Measurements from ENCODE around the gene GIGYF1. TPM values are rescaled to one million over a fixed set of nuclear protein-coding genes. Genes with fewer than 3 reads are reported as not detected.
A peak's percentile ranks its signal among the peaks of the same experiment; 100 is the strongest.

The GIGYF1 gene
- total and polyA plus RNA-seq, 2 of the 13 experiments (the other 11 are each of a cell fraction or from before 2014, with no cell fraction given): 7.6 to 16.1 TPM

DNA sequence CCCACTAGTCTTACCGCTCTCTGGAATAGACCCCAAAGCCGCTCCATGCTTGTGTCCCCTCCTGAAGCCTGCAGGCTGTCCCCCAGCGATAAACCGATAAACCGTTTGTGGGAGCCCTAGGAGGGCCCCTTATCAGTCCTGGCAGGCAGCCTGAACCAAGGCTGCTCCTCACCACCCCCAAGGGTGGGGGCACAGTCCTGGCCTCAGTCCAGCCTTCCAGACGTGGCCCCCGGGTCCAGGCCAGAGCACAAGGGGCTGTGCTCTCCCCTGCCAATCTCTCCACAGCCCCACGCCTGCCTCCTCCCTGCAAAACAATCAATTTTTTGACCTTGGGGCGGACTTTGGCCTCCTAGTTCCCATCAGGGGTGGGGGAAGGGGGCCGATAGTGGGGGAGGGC is 52.6 kb downstream of the GIGYF1 start, which contains the start of gene TFR2 (continued):
- TF ChIP-seq, protein P1, sequence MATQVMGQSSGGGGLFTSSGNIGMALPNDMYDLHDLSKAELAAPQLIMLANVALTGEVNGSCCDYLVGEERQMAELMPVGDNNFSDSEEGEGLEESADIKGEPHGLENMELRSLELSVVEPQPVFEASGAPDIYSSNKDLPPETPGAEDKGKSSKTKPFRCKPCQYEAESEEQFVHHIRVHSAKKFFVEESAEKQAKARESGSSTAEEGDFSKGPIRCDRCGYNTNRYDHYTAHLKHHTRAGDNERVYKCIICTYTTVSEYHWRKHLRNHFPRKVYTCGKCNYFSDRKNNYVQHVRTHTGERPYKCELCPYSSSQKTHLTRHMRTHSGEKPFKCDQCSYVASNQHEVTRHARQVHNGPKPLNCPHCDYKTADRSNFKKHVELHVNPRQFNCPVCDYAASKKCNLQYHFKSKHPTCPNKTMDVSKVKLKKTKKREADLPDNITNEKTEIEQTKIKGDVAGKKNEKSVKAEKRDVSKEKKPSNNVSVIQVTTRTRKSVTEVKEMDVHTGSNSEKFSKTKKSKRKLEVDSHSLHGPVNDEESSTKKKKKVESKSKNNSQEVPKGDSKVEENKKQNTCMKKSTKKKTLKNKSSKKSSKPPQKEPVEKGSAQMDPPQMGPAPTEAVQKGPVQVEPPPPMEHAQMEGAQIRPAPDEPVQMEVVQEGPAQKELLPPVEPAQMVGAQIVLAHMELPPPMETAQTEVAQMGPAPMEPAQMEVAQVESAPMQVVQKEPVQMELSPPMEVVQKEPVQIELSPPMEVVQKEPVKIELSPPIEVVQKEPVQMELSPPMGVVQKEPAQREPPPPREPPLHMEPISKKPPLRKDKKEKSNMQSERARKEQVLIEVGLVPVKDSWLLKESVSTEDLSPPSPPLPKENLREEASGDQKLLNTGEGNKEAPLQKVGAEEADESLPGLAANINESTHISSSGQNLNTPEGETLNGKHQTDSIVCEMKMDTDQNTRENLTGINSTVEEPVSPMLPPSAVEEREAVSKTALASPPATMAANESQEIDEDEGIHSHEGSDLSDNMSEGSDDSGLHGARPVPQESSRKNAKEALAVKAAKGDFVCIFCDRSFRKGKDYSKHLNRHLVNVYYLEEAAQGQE (IDR thresholded peaks at IDR 0.05; ENCODE audit: borderline replicate concordance in 1 of 2, low read depth in 1 of 2, low read length in 2 of 2): no peak
- TF ChIP-seq PREB (CRISPR knock-in tag; IDR thresholded peaks at IDR 0.05) (no peak), NFYC (CRISPR knock-in tag; IDR thresholded peaks at IDR 0.05) (no peak), NFAT5 (CRISPR knock-in tag; IDR thresholded peaks at IDR 0.05) (no peak), TCF7L2 (IDR thresholded peaks at IDR 0.05; ENCODE audit: low read depth, low read length) (no peak), TEAD3 (CRISPR knock-in tag; optimal IDR thresholded peaks at IDR 0.05; ENCODE audit: borderline replicate concordance) (no peak), ARNTL (CRISPR knock-in tag; IDR thresholded peaks at IDR 0.05) (peak; percentile 56), FOSL1 (CRISPR knock-in tag; IDR thresholded peaks at IDR 0.05; ENCODE audit: borderline replicate concordance) (no peak), MTA3 (CRISPR knock-in tag; IDR thresholded peaks at IDR 0.05) (no peak), ATF5 (CRISPR knock-in tag; IDR thresholded peaks at IDR 0.05; ENCODE audit: low read depth) (no peak), ZNF136 (CRISPR knock-in tag; IDR thresholded peaks at IDR 0.05; ENCODE audit: low read depth) (no peak), ZNF101 (CRISPR knock-in tag; IDR thresholded peaks at IDR 0.05; ENCODE audit: borderline replicate concordance, low read depth) (no peak), SETDB1 (CRISPR knock-in tag; IDR thresholded peaks at IDR 0.05; ENCODE audit: borderline replicate concordance) (no peak), RFX1 (IDR thresholded peaks at IDR 0.05) (no peak), MTA1 (CRISPR knock-in tag; IDR thresholded peaks at IDR 0.05; ENCODE audit: borderline replicate concordance) (peak; percentile 88)
- TF ChIP-seq, protein P2, sequence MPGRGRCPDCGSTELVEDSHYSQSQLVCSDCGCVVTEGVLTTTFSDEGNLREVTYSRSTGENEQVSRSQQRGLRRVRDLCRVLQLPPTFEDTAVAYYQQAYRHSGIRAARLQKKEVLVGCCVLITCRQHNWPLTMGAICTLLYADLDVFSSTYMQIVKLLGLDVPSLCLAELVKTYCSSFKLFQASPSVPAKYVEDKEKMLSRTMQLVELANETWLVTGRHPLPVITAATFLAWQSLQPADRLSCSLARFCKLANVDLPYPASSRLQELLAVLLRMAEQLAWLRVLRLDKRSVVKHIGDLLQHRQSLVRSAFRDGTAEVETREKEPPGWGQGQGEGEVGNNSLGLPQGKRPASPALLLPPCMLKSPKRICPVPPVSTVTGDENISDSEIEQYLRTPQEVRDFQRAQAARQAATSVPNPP (CRISPR knock-in tag; IDR thresholded peaks at IDR 0.05): no peak
- TF ChIP-seq, protein P3, sequence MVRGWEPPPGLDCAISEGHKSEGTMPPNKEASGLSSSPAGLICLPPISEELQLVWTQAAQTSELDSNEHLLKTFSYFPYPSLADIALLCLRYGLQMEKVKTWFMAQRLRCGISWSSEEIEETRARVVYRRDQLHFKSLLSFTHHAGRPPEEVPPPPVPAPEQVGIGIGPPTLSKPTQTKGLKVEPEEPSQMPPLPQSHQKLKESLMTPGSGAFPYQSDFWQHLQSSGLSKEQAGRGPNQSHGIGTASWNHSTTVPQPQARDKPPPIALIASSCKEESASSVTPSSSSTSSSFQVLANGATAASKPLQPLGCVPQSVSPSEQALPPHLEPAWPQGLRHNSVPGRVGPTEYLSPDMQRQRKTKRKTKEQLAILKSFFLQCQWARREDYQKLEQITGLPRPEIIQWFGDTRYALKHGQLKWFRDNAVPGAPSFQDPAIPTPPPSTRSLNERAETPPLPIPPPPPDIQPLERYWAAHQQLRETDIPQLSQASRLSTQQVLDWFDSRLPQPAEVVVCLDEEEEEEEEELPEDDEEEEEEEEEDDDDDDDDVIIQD (CRISPR knock-in tag; IDR thresholded peaks at IDR 0.05; ENCODE audit: low read depth): 0 out of 2 replicates have a peak, but pooled peaks have one; percentile 24

Measured in HepG2 (cell line).